Psoas muscle (tissue), 8 donors: ENCODE results near the gene TMEM218. TPM values are rescaled to one million over a fixed set of nuclear protein-coding genes. Genes with fewer than 3 reads are reported as not detected.

Experiments
- ATAC-seq, 4 donors: fragments of 200-7000 bp; cut with Tn5 transposase; one replicate each; pipeline ENCODE4 v1.9.1; 2020; ENCODE audit warnings: moderate library complexity in 3 of 4, mild to moderate bottlenecking in 2 of 4
- DNase-seq, 2 donors: peaks; one replicate each; pipeline ENCODE4 v3.0.0-alpha.2; 2020
- H3K27ac ChIP-seq: fragments of 200-600 bp; one replicate; pipeline ENCODE4 v1.8.0; 2022
- H3K27me3 ChIP-seq, 3 donors: fragments of 200-600 bp in 1 of 3; one replicate each; pipeline versions ENCODE4 v1.6.1 to v1.8.0; 2013 to 2022; ENCODE audit warnings: low read length in 2 of 3, mild to moderate bottlenecking in 2 of 3, moderate library complexity in 1 of 3; ENCODE audit not compliant: insufficient read depth in 3 of 3
- H3K36me3 ChIP-seq, 2 donors: fragments of 200-600 bp in 1 of 2; one replicate each; pipeline versions ENCODE4 v1.6.1 to v1.8.0; 2013 to 2022; ENCODE audit warnings: low read depth in 1 of 2, mild to moderate bottlenecking in 1 of 2, moderate library complexity in 1 of 2; ENCODE audit not compliant: insufficient read depth in 1 of 2
- H3K4me1 ChIP-seq: fragments of 200-600 bp; one replicate; pipeline ENCODE4 v1.8.0; 2022
- H3K4me3 ChIP-seq: fragments of 200-600 bp; one replicate; pipeline ENCODE4 v1.8.0; 2022; ENCODE audit warnings: mild to moderate bottlenecking
- H3K9me3 ChIP-seq: fragments of 200-600 bp; one replicate; pipeline ENCODE4 v1.8.0; 2022
- CTCF ChIP-seq: fragments of 200-600 bp; IDR thresholded peaks from one replicate; pipeline ENCODE4 v1.8.0; 2022; ENCODE audit warnings: antibody characterized with exemption
- WGBS, 3 donors: extraction: QIAGEN DNeasy Blood & Tissue Kit; methylation state at CpG; one replicate each; pipeline versions ENCODE4 v1.1.6 to v1.1.7; 2013; 5-methylcytosine and 5-hydroxymethylcytosine counted together
- intact Hi-C, 2 donors: fragments of 100-400 bp; cut with DNase I; formaldehyde crosslinking; loops; one replicate each; pipeline versions ENCODE4 v1.11.0 to v1.14.2; 2022
- polyA plus RNA-seq, 3 donors: library from polyadenylated mRNA; stranded (reverse); fragments of 200-250 nt; gene quantifications; one replicate each; pipeline ENCODE4 v1.2.3, GENCODE V29; 2013
- total RNA-seq, 4 donors: library from RNA; stranded (reverse); fragmentation: NEBNext Ultra II Directional in 2 of 4; extraction: Animal tissue kit (Norgen Biotek cat#: 25700) in 2 of 4; gene quantifications; one replicate each; pipeline versions ENCODE4 v1.2.1 to v1.2.4, GENCODE V29; 2021 to 2023
- donor health status: healthy with polysubstance abuse.
- donor health status: DM: no; HTN: no; CAD: no; lungs with moderate emphysema.
- donor health status: Bipolar disorder and iron deficiency.
- donor health status: healthy.
- donor health status: DM: yes; HTN: yes; CAD: no.
- donor health status: DM: no; HTN: no; CAD: no.
- donor health status: DM: no; HTN: no; CAD: no.
- donor health status: DM: yes; HTN: yes; CAD: no.

Gene TMEM218
- total and polyA plus RNA-seq, 7 donors: 4.9 to 30.3 (median 12.1) TPM

- 90 to 94% (median 91%) methylated on average over 12 of the region's 12 CpGs for WGBS, 3 donors
- H3K36me3 ChIP-seq: no peaks in the 10 kb centered on the region
- no peak overlapping the region for H3K4me3 ChIP-seq
- no peaks in the 10 kb centered on the region for H3K9me3 ChIP-seq
- H3K4me1 ChIP-seq: no peaks in the 10 kb centered on the region
- no peaks in the 10 kb centered on the region for H3K27me3 ChIP-seq
- no peak overlapping the region for H3K27ac ChIP-seq
- ATAC-seq (no peak), DNase-seq (no peak)
- no peak for TF ChIP-seq CTCF
- intact Hi-C loops: no loop called here
Observed at GRCh38 chr11:125072961-125073590, 38.4 kb downstream of the TMEM218 start.

GRCh38 chr11:125072218-125072960, 39.0 kb downstream of the TMEM218 start:
- intact Hi-C loops: no loop called here
- DNase-seq (no peak), ATAC-seq (peak in 1 of 4 donors; percentile 16)
- no peaks in the 10 kb centered on the region for H3K4me1 ChIP-seq
- no peaks in the 10 kb centered on the region for H3K36me3 ChIP-seq
- H3K9me3 ChIP-seq: no peaks in the 10 kb centered on the region
- no peak for TF ChIP-seq CTCF
- H3K4me3 ChIP-seq: no peak overlapping the region
- no peaks in the 10 kb centered on the region for H3K27me3 ChIP-seq
- H3K27ac ChIP-seq: no peak overlapping the region
- WGBS, 3 donors: 86 to 90% (median 88%) methylated on average over 12 of the region's 12 CpGs

GRCh38 chr11:125071846-125072217, 39.6 kb downstream of the TMEM218 start:
- Histone ChIP-seq H3K4me1 (no peaks in the 10 kb centered on the region), H3K9me3 (no peaks in the 10 kb centered on the region), H3K27me3 (no peaks in the 10 kb centered on the region), H3K36me3 (no peaks in the 10 kb centered on the region), H3K4me3 (no peak overlapping the region), H3K27ac (no peak overlapping the region)
- 60 to 68% (median 61%) methylated on average over 6 of the region's 6 CpGs for WGBS, 3 donors
- intact Hi-C loops: no loop called here
- TF ChIP-seq CTCF: no peak
- DNase-seq (no peak), ATAC-seq (no peak)

GRCh38 chr11:125071435-125071834, 40.0 kb downstream of the TMEM218 start:
- intact Hi-C loops: no loop called here
- H3K36me3 ChIP-seq: no peaks in the 10 kb centered on the region
- ATAC-seq: no peak
- no peaks in the 10 kb centered on the region for H3K4me1 ChIP-seq
- DNase-seq: no peak
- 24 to 34% (median 28%) methylated on average over 5 of the region's 5 CpGs for WGBS, 3 donors
- H3K27me3 ChIP-seq: no peaks in the 10 kb centered on the region
- H3K9me3 ChIP-seq: no peaks in the 10 kb centered on the region
- no peak overlapping the region for H3K27ac ChIP-seq
- no peak for TF ChIP-seq CTCF
- no peak overlapping the region for H3K4me3 ChIP-seq
